ENCODE data around the gene TNFRSF13B. TPM values are rescaled to one million over a fixed set of nuclear protein-coding genes. Genes with fewer than 3 reads are reported as not detected.
A peak's percentile ranks its signal among the peaks of the same experiment; 100 is the strongest.

The TNFRSF13B gene
- total and polyA plus RNA-seq, 10 of the 15 experiments (the other 5 are each of a cell fraction or from before 2014, with no cell fraction given) = 15.5 to 231 (median 119) TPM

GRCh38 chr17:16975277-16975651, 3.3 kb upstream of the TNFRSF13B start (continued):
- TF ChIP-seq, protein P1, sequence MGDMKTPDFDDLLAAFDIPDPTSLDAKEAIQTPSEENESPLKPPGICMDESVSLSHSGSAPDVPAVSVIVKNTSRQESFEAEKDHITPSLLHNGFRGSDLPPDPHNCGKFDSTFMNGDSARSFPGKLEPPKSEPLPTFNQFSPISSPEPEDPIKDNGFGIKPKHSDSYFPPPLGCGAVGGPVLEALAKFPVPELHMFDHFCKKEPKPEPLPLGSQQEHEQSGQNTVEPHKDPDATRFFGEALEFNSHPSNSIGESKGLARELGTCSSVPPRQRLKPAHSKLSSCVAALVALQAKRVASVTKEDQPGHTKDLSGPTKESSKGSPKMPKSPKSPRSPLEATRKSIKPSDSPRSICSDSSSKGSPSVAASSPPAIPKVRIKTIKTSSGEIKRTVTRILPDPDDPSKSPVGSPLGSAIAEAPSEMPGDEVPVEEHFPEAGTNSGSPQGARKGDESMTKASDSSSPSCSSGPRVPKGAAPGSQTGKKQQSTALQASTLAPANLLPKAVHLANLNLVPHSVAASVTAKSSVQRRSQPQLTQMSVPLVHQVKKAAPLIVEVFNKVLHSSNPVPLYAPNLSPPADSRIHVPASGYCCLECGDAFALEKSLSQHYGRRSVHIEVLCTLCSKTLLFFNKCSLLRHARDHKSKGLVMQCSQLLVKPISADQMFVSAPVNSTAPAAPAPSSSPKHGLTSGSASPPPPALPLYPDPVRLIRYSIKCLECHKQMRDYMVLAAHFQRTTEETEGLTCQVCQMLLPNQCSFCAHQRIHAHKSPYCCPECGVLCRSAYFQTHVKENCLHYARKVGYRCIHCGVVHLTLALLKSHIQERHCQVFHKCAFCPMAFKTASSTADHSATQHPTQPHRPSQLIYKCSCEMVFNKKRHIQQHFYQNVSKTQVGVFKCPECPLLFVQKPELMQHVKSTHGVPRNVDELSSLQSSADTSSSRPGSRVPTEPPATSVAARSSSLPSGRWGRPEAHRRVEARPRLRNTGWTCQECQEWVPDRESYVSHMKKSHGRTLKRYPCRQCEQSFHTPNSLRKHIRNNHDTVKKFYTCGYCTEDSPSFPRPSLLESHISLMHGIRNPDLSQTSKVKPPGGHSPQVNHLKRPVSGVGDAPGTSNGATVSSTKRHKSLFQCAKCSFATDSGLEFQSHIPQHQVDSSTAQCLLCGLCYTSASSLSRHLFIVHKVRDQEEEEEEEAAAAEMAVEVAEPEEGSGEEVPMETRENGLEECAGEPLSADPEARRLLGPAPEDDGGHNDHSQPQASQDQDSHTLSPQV (IDR thresholded peaks at IDR 0.05) = no peak
- peak; percentile 76 for TF ChIP-seq TBL1XR1 (IDR thresholded peaks at IDR 0.05; ENCODE audit: low read depth, low read length)
- no peak for TF ChIP-seq KDM1A (IDR thresholded peaks at IDR 0.05; ENCODE audit: borderline replicate concordance)
- peak; percentile 88 to 89 for TF ChIP-seq IKZF2 (IDR thresholded peaks at IDR 0.05)
- 0 out of 2 replicates have a peak, but pooled peaks have one; percentile 23 for TF ChIP-seq BCL11A (IDR thresholded peaks at IDR 0.05; ENCODE audit: low read depth, low read length)
- peak; percentile 57; the same call in 1 of the 2 replicates for TF ChIP-seq MTA2 (IDR thresholded peaks at IDR 0.05; ENCODE audit: low read depth)
- TF ChIP-seq BACH1 (IDR thresholded peaks at IDR 0.05; ENCODE audit: borderline replicate concordance) = 0 out of 2 replicates have a peak, but pooled peaks have one; percentile 10
- TF ChIP-seq CBFB (IDR thresholded peaks at IDR 0.05; ENCODE audit: low read depth) = peak; percentile 29; the same call in 1 of the 2 replicates
- TF ChIP-seq NR2F1 (conservative IDR thresholded peaks at IDR 0.05) = no peak
- TF ChIP-seq SMAD5 (IDR thresholded peaks at IDR 0.05; ENCODE audit: low read depth) = no peak
- TF ChIP-seq POLR2AphosphoS5 (IDR thresholded peaks at IDR 0.05; ENCODE audit: low read length) = peak; percentile 65
- peak; percentile 40; the same call in 1 of the 2 replicates for TF ChIP-seq CHD1 (IDR thresholded peaks at IDR 0.05; ENCODE audit: low read depth, low read length)
- TF ChIP-seq CUX1 (IDR thresholded peaks at IDR 0.05; ENCODE audit: insufficient replicate concordance, low read depth, low read length) = peak; percentile 79
- TF ChIP-seq, protein P2, sequence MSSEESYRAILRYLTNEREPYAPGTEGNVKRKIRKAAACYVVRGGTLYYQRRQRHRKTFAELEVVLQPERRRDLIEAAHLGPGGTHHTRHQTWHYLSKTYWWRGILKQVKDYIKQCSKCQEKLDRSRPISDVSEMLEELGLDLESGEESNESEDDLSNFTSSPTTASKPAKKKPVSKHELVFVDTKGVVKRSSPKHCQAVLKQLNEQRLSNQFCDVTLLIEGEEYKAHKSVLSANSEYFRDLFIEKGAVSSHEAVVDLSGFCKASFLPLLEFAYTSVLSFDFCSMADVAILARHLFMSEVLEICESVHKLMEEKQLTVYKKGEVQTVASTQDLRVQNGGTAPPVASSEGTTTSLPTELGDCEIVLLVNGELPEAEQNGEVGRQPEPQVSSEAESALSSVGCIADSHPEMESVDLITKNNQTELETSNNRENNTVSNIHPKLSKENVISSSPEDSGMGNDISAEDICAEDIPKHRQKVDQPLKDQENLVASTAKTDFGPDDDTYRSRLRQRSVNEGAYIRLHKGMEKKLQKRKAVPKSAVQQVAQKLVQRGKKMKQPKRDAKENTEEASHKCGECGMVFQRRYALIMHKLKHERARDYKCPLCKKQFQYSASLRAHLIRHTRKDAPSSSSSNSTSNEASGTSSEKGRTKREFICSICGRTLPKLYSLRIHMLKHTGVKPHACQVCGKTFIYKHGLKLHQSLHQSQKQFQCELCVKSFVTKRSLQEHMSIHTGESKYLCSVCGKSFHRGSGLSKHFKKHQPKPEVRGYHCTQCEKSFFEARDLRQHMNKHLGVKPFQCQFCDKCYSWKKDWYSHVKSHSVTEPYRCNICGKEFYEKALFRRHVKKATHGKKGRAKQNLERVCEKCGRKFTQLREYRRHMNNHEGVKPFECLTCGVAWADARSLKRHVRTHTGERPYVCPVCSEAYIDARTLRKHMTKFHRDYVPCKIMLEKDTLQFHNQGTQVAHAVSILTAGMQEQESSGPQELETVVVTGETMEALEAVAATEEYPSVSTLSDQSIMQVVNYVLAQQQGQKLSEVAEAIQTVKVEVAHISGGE (CRISPR knock-in tag; IDR thresholded peaks at IDR 0.05) = no peak
- peak; percentile 21; the same call in 1 of the 2 replicates for TF ChIP-seq YY1 (IDR thresholded peaks at IDR 0.05; ENCODE audit: low read depth, low read length)
- TF ChIP-seq BCL3 (IDR thresholded peaks at IDR 0.05; ENCODE audit: borderline replicate concordance, insufficient read depth, low read depth, low read length, poor library complexity, severe bottlenecking) = peak; percentile 80
